GM12891 (cell line): ENCODE results near the gene HMGCS2.
A peak's percentile ranks its signal among the peaks of the same experiment; 100 is the strongest.
"Not testable (repeated sequence)": the region's sequence is repeated elsewhere in the genome, so short reads cannot be mapped to it uniquely, and the experiment has no call there.

Experiments used
- DNase-seq: peaks from one replicate; pipeline ENCODE4 v3.0.0; 2011; ENCODE audit warnings: low spot score; ENCODE audit not compliant: insufficient read length
- FAIRE-seq: peaks from 2 replicates; lab custom pipeline; 2011; peaks lifted over from hg19 to GRCh38; lab: Jason Lieb, UNC
- PAX5 ChIP-seq: IDR thresholded peaks from 2 replicates; pipeline ENCODE4 v1.6.1; 2011; ENCODE audit warnings: low read length, moderate library complexity, mild to moderate bottlenecking; ENCODE audit not compliant: insufficient read depth, severe bottlenecking
- POLR2A ChIP-seq: IDR thresholded peaks from 2 replicates; pipeline ENCODE4 v1.6.1; 2011; ENCODE audit warnings: low read depth, low read length, control low read depth
- POLR2AphosphoS5 ChIP-seq: IDR thresholded peaks from 2 replicates; pipeline ENCODE4 v1.6.1; 2011; ENCODE audit warnings: low read depth, low read length, control low read depth
- POU2F2 ChIP-seq: IDR thresholded peaks from 2 replicates; pipeline ENCODE4 v1.6.1; 2011; ENCODE audit warnings: low read depth, mild to moderate bottlenecking, control low read depth, low read length, moderate library complexity
- SPI1 ChIP-seq: IDR thresholded peaks from 2 replicates; pipeline ENCODE4 v1.6.1; 2011; ENCODE audit warnings: low read depth, low read length, control low read depth
- TAF1 ChIP-seq: IDR thresholded peaks from 2 replicates; pipeline ENCODE4 v1.6.1; 2011; ENCODE audit warnings: low read depth, low read length, control low read depth

HMGCS2 gene

DNA sequence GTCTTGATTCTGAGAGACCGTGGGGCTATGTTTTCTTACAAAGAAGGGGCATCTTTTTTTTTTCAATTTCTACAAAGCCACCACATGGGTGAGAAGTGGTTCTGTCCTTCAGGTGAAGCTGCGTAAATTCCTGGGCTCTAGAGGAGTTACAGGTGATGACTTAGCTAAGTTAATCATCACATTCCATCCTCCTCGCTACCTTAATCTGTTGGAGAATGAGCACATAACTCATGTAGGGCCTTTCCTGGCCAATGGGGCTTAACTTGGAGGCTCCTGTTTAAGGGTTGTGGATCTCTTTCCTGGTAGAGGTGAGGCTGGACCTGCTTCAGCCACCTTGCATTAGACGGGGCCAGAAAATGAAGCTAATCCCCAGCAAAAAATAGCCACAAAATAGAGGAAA, 22.7 kb upstream of the HMGCS2 start:
- TF ChIP-seq TAF1 (no peak), POU2F2 (no peak), POLR2AphosphoS5 (no peak), POLR2A (no peak), PAX5 (no peak), SPI1 (no peak)
- DNase-seq = no peak
- FAIRE-seq = no peak

GRCh38 chr1:119790451-119791198, 21.9 kb upstream of the HMGCS2 start:
- TF ChIP-seq SPI1 (no peak), POU2F2 (no peak), POLR2AphosphoS5 (no peak), TAF1 (no peak), POLR2A (no peak)
- DNase-seq (no peak), FAIRE-seq (no peak)

- FAIRE-seq (no peak), DNase-seq (no peak)
- no peak for TF ChIP-seq POU2F2
- TF ChIP-seq POLR2AphosphoS5 = no peak
- TF ChIP-seq SPI1 = no peak
- no peak for TF ChIP-seq TAF1
- TF ChIP-seq POLR2A = no peak
- TF ChIP-seq PAX5 = no peak
Observed at GRCh38 chr1:119787776-119788175, 19.1 kb upstream of the HMGCS2 start.

DNA sequence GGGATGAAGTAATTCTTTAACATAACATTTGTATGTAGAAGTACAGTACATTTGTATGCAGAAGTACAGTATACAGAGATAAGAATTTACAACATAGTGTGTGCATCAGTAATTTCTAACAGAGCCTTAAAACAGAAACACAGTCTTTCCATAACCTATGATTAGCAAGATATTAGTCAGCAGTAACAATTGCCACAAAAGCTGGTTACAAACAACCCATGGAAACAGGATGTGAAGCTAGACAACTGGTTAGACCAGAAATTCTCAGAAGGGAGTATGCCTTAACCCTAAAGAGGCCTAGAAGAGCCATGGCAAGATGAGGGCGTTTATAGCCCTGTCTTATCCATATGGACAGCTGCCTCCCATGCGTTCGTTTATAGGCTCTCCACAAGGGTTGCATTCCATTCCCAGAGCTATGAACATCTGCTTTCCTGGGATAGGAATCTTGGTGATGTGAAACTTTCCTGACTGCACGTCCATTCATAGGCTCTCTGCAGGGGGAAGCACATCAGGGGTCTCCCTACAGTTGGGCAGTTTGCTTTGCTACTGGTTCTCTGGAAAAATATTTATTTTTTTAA, 17.9 kb upstream of the HMGCS2 start:
- TF ChIP-seq SPI1 = 0 out of 2 replicates have a peak, but pooled peaks have one; percentile 37

GRCh38 chr1:119786046-119786445, 17.3 kb upstream of the HMGCS2 start:
- DNase-seq = not testable (repeated sequence)

More for the DNA sequence above, 17.9 kb upstream of the HMGCS2 start:
- not testable (repeated sequence) for FAIRE-seq, DNase-seq

GRCh38 chr1:119784191-119784781, 15.6 kb upstream of the HMGCS2 start:
- no peak for DNase-seq
- FAIRE-seq = no peak
- no peak for TF ChIP-seq POU2F2
- TF ChIP-seq POLR2AphosphoS5 = no peak
- TF ChIP-seq SPI1 = no peak
- no peak for TF ChIP-seq TAF1
- no peak for TF ChIP-seq PAX5
- TF ChIP-seq POLR2A = no peak

More at GRCh38 chr1:119786046-119786445, 17.3 kb upstream of the HMGCS2 start:
- FAIRE-seq = not testable (repeated sequence)

- no peak for DNase-seq
- no peak for FAIRE-seq
- TF ChIP-seq POLR2A (no peak), SPI1 (no peak), POLR2AphosphoS5 (no peak), TAF1 (no peak), POU2F2 (no peak), PAX5 (no peak)
Observed at GRCh38 chr1:119783354-119784185, 14.9 kb upstream of the HMGCS2 start.

DNA sequence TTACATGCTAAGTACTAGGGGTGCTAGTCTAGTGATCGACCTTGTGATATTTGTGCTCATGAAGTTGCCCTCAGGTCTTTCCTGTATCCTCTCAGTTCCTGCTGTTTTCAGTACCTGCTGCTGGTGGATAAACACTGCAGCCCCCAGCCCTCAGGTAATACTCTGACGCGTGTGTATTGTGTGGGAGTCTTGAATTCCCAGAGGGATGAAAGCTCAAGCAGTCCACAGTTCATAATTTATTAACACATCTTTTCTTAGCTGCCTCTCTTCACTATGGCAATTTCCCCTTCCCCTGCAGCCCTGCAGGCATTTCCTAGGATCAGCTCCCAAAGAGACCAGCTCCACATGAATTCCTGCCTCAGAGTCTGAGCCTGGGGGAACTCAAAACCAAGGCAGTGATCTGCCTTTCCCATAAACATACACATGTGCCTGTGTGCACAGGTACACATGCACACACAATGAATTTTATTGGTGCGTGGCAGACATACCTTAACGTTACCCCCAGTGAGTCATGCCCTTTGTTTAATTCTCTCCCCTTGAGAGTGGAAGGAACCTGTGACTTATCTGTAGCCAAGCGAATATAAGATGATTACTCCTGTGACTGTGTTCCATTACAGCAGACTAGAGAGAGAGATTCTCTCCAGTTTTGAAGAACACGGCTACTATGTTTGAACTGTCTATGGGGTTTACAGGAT, 14.1 kb upstream of the HMGCS2 start:
- TF ChIP-seq POLR2A = no peak
- no peak for TF ChIP-seq SPI1
- TF ChIP-seq PAX5 = no peak
- no peak for TF ChIP-seq TAF1
- TF ChIP-seq POU2F2 = no peak
- no peak for TF ChIP-seq POLR2AphosphoS5
- no peak for FAIRE-seq
- no peak for DNase-seq

DNA sequence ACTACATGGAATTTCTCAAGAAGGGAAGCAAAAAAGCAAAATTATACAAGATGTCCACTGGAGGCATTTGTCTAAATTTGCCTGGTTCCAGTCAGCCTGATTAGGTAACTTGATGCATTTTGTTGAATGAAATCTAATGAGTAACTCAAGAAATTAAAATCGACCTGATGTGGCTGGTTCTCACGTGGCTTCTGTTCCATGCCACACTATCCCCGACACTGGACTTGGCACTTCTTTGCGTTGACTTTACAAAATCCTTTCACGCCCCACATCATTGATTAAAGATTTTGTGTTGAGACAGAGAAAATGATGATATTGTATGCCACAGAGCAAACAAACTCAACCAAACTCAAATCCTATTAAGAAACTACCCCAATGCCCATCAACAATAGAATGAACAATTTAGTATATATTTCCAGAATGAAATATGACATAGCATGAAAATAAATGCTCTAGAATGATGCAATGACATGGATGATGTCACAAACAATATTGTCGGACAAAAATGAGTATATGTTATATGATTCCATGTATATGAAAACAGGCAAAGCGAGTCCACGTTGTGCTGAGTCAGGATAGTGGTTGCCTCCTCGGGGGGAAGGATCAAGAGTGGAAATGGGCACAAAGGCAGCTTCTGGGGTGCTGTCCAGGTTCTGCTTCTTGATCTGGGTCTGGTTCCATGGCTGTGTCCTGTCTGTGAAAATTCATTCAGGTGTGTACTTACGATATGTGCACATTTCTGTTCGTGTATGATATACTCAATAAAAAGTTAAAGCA, 12.9 kb upstream of the HMGCS2 start:
- DNase-seq (no peak), FAIRE-seq (no peak)
- TF ChIP-seq TAF1 (no peak), POLR2A (no peak), SPI1 (no peak), PAX5 (no peak), POU2F2 (no peak), POLR2AphosphoS5 (no peak)
